Islet precursor cell (in vitro differentiated cells): ENCODE data around the gene COMT.

Experiments
- DNase-seq: peaks from one replicate; pipeline ENCODE4 v3.0.0-alpha.2; 2018

The COMT gene

DNA sequence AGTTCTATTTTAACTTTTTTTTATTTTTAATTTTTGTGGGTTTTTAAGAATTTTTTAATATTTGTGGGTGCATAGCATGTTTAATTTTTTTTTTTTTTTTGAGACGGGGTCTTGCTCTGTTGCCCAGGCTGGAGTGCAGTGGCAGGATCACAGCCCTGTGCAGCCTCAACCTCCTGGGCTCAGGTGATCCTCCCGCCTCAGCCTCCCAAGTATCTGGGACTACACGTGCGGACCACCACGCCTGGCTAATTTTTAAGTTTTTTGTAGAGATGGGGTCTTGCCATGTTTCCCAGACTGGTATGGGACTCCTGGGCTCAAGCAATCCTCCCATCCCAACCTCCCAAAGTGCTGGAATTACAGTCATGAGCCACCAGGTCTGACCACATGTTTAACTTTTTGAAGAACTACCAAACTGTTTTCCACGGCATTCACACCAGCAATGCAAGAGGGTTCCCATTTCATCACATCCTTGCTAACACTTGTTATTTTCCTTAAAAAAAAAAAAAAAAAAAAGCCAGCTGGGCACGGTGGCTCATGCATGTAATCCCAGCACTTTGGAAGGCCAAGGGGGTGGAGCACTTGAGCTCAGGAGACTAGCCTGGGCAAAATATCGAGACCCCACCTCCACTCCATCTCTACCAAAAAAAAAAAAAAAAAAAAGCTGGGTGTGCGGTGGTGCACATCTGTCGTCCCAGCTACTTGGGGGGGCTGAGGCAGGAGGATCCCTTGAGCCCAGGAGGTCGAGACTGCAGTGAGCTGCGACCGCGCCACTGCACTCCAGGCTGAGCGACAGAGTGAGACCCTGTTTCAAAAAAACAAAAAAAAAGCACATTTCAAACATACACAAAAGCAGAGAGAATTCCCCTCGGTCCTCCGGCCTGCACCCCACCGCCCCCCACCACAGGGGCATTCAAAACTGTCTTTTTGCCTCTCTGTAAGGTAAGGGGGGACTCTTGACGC is 16.8 kb downstream of the COMT start:
- DNase-seq, result no peak

DNA sequence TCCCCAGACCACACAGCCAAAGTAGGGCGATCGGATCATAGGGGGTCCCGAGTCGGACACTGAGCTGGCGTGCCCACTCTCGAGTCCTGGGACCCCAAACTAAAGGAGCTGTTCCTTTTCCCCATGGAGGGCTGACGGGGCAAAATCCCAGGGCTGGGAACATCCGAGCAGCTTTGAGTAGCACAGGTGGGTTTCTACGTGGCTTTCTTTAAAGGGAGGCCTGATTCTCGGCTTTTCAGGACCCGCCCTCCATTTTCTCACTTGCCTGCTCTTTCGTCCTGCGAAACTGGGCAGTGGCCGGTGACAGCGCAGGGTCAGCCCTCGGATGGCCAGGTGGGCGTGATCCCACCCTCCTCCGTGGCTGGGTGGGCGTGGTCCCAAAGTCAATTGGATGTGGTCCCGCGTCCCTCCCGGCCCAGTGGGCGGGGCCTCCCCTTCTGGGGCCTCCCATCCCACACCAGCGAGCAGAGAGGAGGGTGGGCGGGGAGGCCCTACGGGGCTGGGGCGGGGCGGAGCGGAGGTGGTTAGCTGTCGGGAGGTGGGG is 17.5 kb downstream of the COMT start:
- peak; percentile 99 for DNase-seq

DNA sequence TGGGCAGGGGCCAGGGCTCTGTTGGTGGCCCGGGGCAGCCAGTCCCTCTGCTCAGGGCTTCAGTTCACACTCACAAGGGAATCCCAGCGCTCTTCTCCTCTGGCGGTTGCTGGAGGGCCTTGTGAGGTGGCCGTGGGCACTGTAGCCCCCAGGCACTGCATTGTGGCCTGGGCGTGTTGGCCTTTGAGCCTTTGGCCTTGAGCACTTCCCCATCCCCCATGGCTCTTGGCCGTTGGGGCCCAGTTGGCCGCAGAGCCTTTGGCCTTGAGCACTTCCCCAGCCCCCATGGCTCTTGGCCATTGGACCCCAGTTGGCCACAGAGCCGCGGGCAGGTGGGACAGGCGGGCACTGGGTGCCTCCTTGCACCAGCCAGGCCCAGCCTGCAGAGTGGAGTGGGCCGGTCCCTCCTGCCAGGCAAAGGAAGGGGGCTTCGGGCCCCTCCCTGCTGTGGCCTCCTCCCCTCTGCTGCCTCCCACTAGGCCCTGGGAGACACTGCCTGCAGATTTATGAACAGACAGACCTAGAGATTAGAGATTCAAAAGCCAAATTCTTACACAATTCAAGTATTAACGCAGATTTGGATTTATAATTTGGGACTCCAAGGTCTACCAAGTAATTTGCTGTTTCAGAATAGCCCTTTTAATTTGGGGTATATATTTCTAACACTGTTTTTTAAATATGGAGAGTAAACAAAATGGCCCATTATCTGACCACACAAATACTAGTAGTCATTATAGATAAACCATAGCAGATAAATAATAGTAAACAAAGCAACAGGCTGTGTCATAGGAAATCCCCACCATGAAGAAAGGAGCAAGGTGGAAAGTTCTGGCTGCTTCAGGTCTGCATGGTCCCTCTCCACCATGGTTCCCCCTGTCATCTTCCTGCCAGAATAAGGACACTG is 18.3 kb downstream of the COMT start:
- no peak for DNase-seq

DNA sequence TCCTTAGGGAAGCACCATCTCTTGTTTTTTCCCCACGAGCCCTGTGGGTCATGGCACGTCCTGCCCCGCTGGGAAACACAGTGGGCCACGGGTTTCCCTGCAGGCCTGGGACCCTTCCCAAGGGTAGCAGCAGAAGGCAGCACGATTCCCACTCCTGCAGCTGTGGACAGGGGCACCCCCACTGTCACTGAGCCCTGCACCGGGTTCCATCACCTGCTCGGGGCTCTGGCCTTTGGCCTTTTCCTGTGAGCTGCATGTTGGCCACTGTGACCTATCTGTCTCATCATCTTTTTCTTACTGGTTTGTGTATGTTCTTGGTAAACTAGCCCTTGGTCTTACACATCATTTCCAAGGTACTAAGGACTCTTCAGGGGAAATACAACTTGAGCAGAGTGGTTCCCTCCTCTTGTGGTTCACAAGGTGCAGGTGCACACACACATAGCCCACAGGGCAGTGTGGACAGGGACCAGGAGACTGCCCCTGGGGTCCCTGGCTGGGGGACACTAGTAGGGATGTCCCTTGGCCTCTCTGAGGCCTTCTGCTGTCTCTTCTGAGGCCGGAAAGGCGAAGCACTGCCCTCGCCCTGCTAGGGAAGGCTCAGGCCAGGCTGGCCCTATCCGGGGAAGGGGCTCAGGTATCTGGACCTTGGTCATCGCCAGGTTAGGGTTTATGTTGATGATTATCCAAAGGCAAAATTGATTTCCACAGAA is 19.1 kb downstream of the COMT start:
- no peak for DNase-seq

DNA sequence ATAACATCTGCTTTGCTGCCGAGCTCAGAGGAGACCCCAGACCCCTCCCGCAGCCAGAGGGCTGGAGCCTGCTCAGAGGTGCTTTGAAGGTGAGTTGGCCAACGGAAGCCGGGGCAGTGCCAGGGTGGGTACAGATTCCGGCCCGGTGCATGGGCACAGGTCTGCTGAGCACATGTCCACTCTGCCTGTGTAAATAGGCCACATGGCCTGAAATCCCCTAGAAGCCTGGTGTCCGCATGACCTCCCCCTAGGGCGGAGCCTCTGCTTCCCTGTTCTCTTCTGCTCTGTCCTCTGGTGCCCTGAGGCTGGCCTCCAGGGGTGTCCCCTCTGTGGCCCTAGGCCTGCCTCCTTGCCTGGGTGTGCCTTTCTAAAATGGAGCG is 19.6 kb downstream of the COMT start:
- no peak for DNase-seq

DNA sequence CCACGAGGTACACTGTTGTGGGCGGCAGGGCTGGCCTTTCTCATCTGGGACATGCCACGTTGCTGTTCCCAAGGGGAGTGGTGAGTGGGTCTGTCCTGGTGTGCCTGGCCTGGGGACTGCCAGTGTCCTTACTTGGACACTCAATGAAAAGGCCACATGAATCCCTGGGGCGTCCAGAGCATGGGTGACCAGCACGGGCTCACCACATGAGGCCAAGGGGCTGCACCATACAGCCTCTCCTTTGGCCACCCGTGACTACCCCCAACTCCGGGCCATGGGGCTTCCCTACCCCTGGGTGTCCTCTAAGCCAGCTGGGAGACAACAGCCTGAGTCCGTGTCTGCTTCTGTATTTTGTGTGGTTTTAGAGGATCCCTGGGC is 20.3 kb downstream of the COMT start:
- DNase-seq, result no peak

DNA sequence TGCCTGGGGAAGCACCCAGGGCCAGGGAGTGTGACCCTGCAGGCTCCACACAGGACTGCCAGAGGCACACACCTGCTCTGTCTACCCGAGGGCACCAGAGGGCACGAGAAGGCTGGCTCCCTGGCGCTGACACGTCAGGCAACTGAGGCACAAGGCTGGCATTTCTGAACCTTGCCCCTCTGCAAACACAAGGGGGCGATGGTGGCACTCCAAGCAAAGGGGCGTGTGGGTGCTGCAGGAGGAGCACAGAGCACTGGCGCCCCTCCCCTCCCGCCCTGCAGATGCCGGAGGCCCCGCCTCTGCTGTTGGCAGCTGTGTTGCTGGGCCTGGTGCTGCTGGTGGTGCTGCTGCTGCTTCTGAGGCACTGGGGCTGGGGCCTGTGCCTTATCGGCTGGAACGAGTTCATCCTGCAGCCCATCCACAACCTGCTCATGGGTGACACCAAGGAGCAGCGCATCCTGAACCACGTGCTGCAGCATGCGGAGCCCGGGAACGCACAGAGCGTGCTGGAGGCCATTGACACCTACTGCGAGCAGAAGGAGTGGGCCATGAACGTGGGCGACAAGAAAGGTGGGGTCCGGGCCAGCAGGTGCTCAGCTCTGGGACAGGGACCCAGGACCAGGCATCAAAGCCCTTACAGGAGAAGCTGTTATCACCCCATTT is 20.8 kb downstream of the COMT start:
- DNase-seq, result peak; percentile 97

DNA sequence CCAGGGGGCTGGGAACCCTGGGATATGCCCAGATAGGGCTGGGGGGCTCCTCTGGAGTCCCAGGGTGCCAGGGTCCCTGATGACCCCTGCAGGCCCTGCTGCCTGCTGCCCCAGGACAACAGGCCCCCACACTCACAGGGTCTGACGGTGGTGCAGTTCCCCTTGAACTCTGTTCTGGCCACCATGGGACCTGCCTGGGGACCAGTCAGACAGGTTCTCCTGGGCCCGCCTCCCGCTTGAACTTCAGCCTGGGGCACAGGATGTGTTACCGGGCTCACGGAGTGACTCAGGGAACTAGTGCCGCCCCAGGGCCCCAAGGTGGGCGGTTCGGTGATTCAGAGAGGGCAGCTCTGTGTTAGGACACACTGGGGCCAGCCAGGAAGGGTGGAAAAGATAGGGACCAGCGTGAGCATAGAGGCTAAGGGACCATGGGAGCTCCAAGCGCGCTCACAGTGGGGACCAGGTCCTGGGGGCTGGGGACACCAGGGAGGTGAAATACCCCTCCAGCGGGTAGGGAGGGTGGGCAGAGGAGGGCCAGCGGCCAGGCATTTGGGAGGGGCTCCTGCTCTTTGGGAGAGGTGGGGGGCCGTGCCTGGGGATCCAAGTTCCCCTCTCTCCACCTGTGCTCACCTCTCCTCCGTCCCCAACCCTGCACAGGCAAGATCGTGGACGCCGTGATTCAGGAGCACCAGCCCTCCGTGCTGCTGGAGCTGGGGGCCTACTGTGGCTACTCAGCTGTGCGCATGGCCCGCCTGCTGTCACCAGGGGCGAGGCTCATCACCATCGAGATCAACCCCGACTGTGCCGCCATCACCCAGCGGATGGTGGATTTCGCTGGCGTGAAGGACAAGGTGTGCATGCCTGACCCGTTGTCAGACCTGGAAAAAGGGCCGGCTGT is 21.6 kb downstream of the COMT start:
- peak; percentile 99 for DNase-seq

DNA sequence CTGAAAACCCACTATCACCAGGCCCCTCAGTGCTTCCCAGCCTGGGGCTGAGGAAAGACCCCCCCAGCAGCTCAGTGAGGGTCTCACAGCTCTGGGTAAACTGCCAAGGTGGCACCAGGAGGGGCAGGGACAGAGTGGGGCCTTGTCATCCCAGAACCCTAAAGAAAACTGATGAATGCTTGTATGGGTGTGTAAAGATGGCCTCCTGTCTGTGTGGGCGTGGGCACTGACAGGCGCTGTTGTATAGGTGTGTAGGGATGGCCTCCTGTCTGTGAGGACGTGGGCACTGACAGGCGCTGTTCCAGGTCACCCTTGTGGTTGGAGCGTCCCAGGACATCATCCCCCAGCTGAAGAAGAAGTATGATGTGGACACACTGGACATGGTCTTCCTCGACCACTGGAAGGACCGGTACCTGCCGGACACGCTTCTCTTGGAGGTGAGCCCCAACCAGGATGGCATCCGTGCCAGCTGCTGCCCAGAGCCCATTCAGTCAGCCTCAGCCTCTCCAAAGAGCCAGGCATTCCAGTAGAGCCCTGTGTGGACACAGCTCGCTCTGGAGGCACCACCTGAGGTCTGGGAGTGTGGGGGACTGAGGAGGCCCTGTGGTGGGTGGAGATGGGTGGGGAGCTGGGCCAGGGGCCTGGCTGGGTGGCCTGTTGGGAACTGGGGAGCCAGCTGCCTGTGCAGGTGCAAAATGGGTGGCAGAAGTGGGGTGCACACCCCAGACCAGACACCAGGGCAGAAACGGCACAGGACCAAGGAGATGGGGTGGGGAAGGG is 22.5 kb downstream of the COMT start:
- DNase-seq, result no peak

DNA sequence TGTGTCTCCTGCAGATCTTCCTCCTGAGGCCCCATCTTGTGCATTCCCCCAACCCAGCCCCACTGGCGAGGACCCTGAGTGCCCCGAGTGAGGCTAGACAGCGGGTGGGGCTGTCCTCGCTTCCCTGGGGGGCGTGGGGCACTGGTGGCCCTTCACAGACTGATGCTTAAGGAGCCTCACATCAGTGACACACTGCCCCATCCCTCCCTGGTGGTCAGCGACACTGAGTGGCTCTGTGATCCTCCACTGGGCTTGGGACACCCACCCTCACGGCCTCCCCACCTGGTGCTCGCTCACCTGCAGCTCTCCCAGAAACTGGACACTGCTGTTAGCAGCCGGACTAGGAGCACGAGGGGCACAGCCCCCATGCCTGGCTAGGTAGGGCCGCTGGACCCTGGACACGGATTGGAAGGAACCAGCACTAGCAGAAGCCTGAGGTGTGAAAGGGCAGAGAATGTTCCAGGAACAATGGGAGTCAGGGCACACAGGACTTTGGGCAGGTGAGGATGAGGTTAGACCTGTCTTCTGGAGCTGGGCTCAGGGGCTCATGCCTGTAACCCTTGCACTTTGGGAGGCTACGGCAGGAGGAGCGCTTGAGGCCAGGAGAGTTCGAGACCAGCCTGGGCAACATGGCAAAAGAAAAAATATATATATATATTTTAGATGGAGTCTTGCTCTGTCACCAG is 23.3 kb downstream of the COMT start:
- no peak for DNase-seq

DNA sequence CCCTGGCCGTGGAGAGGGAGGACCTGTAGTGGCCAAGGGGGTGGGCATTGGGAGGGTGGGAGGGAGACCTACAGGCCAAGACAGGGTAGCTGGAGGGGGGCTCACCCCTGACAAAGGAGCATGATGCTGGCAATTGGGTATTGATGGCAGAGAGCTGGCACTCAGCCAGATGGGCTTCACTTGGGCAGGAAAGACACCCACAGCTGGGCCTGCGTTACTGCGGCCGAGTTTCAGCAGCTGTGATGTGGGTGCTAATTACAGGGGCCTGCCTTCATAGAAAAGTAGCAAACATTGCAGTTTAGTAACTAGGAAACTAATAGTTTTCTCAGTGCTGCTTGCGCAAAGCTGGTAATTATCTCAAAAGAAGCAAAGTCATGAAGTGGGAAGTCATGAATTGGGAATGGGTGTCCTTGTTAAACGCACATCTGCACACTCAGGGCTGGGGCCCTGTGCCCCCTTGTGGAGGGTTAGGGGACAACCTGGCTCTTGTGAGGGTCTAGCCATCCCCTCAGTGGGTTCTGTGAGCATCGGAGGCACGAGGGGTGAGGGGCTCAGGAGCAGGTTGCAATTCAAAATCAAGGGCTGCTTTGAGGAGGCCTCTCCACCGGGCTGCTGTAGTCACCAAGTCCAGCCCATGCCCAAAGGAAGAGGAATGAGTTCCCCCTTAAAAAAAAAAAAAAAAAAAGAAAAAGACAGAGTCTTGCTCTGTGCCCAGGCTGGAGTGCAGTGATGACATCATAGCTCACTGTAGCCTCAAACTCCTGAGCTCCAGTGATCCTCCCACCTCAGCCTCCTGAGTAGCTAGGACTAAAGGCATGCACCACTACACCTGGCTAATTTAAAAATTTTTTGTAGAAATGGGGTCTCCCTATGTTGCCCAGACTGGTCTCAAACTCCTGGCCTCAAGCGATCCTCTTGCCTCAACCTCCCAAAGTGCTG is 24.5 kb downstream of the COMT start:
- no peak for DNase-seq

DNA sequence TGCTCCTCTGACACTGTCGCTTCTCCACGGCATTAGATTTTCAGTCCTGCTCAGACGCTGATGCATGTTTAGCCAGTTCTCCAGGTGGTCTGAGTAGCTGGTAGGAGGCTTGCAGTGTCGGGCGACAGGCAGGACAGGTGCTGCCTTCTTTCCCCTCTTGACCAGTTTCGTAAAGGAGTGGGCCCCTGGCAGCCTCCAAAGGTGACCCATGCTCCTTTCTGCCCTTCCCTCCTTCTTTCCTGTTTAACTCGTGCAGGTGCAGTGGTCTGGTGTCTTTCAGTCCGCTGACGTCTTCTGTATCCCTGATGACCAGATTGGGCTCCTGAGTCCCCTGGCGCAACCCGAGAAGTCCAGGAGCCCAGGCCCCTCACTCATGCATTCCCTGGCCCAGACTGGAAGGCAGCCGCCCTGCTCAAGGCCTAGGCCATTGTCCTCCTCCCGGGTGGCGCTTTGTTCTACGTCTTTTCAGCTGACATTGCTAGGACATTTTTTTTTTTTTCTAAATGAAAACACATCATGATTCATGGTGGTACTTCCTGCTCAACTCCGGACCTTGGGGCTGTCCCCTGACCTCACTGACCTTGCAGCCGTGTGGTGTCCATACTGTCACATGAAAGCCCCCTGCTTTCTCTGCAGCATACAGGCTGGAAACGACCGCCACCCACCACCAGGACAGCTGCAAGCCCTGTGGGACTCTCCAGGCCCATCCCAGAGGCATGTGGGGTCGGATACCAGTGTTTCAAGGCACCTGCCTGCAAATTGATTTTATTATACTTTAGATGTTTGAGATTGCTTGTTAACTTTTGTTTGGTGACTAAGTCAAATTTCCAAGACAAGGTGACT is 25.6 kb downstream of the COMT start:
- no peak for DNase-seq

DNA sequence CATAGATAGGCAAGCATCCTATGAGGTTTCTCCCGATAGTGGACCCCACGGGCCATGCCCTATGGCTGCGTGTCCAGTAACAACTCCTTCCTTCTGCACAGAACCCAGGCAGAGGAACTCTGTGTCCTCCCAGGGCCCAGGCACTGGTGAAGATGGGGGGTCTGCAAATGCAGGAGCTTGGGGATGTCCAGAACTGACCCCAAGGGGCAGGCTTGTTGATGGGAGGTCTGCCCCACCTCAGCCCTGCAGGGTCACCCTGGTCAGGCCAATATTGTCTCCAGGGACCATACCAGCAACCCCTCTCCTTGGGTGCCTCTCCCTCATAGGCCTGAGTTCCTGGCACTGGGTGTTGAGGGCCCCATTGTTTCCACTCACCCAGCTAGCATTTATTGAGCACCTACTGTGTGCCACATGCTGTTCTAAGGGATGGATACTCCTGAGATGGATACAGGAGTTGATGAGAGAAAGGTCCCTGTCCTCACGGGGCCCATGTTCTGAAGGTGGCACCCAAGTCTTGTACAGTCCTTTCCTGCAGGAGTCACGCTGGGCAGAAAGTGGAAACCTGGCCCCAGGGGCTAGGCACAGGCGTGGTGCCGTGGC is 26.4 kb downstream of the COMT start:
- no peak for DNase-seq

DNA sequence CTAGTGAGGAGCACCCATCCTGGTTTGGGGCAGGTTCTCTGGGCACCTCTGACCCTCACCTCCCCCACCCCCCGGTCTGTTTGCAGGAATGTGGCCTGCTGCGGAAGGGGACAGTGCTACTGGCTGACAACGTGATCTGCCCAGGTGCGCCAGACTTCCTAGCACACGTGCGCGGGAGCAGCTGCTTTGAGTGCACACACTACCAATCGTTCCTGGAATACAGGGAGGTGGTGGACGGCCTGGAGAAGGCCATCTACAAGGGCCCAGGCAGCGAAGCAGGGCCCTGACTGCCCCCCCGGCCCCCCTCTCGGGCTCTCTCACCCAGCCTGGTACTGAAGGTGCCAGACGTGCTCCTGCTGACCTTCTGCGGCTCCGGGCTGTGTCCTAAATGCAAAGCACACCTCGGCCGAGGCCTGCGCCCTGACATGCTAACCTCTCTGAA is 26.9 kb downstream of the COMT start:
- DNase-seq, result no peak

DNA sequence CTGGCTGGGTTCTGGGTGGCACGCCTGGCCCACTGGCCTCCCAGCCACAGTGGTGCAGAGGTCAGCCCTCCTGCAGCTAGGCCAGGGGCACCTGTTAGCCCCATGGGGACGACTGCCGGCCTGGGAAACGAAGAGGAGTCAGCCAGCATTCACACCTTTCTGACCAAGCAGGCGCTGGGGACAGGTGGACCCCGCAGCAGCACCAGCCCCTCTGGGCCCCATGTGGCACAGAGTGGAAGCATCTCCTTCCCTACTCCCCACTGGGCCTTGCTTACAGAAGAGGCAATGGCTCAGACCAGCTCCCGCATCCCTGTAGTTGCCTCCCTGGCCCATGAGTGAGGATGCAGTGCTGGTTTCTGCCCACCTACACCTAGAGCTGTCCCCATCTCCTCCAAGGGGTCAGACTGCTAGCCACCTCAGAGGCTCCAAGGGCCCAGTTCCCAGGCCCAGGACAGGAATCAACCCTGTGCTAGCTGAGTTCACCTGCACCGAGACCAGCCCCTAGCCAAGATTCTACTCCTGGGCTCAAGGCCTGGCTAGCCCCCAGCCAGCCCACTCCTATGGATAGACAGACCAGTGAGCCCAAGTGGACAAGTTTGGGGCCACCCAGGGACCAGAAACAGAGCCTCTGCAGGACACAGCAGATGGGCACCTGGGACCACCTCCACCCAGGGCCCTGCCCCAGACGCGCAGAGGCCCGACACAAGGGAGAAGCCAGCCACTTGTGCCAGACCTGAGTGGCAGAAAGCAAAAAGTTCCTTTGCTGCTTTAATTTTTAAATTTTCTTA is 27.8 kb downstream of the COMT start:
- DNase-seq, result no peak

DNA sequence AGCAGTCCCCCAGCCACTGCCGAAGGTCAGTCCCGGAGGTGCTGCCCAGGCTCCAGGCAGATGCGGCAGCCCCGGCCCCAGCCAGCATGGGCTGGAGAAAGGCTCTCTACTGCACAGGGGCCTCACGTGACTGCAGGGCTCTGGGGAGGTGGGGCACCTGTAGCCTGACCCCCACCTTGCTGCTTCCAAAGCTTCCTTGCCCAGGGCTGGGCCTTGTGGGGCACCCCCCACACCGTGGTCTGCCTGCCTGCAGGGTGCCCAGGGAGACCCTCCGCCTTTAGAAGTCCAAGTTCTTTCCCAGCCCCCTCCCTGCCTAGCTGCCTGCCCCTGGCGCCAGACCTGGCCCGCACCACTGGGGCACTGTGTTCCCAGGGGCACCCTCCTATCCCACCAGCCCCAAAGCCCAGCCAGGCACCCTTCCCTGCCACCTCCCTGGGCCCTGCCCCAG is 28.5 kb downstream of the COMT start:
- DNase-seq, result no peak
